ENCODE results near the gene RFX5. TPM values are rescaled to one million over a fixed set of nuclear protein-coding genes. Genes with fewer than 3 reads are reported as not detected.

RFX5 gene
- polyA plus RNA-seq, 2 of the 4 experiments (the other 2 are of a cell fraction), result 55.9 to 60.1 TPM

DNA sequence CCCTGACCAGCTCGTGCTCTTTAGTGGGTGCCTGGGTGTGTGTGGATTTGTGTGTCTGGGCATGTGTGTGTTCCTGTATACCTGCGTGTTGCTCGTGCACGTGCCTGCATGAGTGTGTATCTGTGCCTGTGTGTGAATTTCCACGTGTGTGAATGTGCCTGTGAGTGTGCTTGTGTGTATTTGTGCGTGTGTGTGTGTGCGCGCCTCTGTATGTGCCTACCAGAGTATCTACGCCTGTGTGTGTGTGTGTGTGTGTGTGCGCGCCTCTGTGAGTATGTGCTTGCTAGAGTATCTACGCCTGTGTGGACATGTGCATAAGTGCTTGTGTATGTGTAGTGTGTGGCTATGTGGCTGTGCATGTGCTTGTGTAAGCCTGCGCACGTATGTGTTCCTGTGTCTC, 26.1 kb upstream of the RFX5 start:
- no peak overlapping the region for H3K4me3 ChIP-seq
- WGBS (ENCODE audit: missing lambda C conversion rate), result 92% methylated on average over 14 of the region's 14 CpGs
- no peak for FAIRE-seq
- CTCF ChIA-PET, result interaction anchor here (1.3 to 1.8 kb wide), 4 partner anchors 23 to 463 kb away, joined by 3 to 10 read pairs (median 4); no protein-coding TSS in a partner anchor
- ATAC-seq, result no peak
- H3K27ac ChIP-seq, result 0 out of 6 replicates have a peak overlapping the region, but pooled peaks of 1 of the 2 experiments have one; percentile 78
- H3K4me1 ChIP-seq, result peaks cover 37% of the 10 kb centered on the region
- TF ChIP-seq POLR2AphosphoS2 (conservative IDR thresholded peaks at IDR 0.05; ENCODE audit: low read length) (no peak), PHF8 (IDR thresholded peaks at IDR 0.05; ENCODE audit: borderline replicate concordance, low read depth) (no peak), CBX2 (IDR thresholded peaks at IDR 0.05; ENCODE audit: borderline replicate concordance, low read depth) (no peak), HOXB5 (CRISPR knock-in tag; IDR thresholded peaks at IDR 0.05) (no peak)
- TF ChIP-seq, protein P1, sequence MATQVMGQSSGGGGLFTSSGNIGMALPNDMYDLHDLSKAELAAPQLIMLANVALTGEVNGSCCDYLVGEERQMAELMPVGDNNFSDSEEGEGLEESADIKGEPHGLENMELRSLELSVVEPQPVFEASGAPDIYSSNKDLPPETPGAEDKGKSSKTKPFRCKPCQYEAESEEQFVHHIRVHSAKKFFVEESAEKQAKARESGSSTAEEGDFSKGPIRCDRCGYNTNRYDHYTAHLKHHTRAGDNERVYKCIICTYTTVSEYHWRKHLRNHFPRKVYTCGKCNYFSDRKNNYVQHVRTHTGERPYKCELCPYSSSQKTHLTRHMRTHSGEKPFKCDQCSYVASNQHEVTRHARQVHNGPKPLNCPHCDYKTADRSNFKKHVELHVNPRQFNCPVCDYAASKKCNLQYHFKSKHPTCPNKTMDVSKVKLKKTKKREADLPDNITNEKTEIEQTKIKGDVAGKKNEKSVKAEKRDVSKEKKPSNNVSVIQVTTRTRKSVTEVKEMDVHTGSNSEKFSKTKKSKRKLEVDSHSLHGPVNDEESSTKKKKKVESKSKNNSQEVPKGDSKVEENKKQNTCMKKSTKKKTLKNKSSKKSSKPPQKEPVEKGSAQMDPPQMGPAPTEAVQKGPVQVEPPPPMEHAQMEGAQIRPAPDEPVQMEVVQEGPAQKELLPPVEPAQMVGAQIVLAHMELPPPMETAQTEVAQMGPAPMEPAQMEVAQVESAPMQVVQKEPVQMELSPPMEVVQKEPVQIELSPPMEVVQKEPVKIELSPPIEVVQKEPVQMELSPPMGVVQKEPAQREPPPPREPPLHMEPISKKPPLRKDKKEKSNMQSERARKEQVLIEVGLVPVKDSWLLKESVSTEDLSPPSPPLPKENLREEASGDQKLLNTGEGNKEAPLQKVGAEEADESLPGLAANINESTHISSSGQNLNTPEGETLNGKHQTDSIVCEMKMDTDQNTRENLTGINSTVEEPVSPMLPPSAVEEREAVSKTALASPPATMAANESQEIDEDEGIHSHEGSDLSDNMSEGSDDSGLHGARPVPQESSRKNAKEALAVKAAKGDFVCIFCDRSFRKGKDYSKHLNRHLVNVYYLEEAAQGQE (IDR thresholded peaks at IDR 0.05), result no peak
- POLR2A ChIA-PET, result no interaction called here
- H3K9me3 ChIP-seq, result no peaks in the 10 kb centered on the region
- no peak for DNase-seq (ENCODE audit: low read depth in 1 of 2, low spot score in 1 of 2)
- H3K4me2 ChIP-seq, result peak overlapping the region; percentile 88; the same call in 2 of the 3 replicates

- Histone ChIP-seq H3K27ac (peak within 1 kb of the TSS; percentile 64 to 78), H3K4me2 (peak within 1 kb of the TSS; percentile 88), H3K4me3 (peak within 1 kb of the TSS; percentile 32), H3K9me3 (no peaks in the 10 kb centered on the region), H3K4me1 (peaks cover 37% of the 10 kb centered on the region)
- peak; percentile 51 for TF ChIP-seq POLR2A (IDR thresholded peaks at IDR 0.05; ENCODE audit: low read length)
- TF ChIP-seq KDM5A (IDR thresholded peaks at IDR 0.05), result no peak
- TF ChIP-seq JUN (IDR thresholded peaks at IDR 0.05), result 0 out of 5 replicates have a peak, but pooled peaks of 1 of the 2 experiments have one; percentile 29
- no peak for TF ChIP-seq TFCP2L1 (CRISPR knock-in tag; IDR thresholded peaks at IDR 0.05)
- TF ChIP-seq MAZ (IDR thresholded peaks at IDR 0.05; ENCODE audit: borderline replicate concordance, low read depth, low read length), result 0 out of 2 replicates have a peak, but pooled peaks have one; percentile 24
- DNase-seq (ENCODE audit: low read depth in 1 of 2, low spot score in 1 of 2) (peak; percentile 48 to 68), FAIRE-seq (no peak), ATAC-seq (peak; percentile 60 to 79)
- ChIA-PET CTCF (interaction anchor here (0.6 to 1.8 kb wide), 8 partner anchors 14 to 464 kb away, joined by 3 to 10 read pairs (median 3); no protein-coding TSS in a partner anchor), POLR2A (interaction anchor here (0.7 to 1.2 kb wide), 2 partner anchors 27 to 132 kb away, joined by 4 read pairs; partner anchors contain the start of gene PSMB4)
- 21% methylated on average over 10 of the region's 11 CpGs for WGBS (ENCODE audit: missing lambda C conversion rate)
Measured at GRCh38 chr1:151372058-151372934, 25.2 kb upstream of the RFX5 start, which contains the start of gene SELENBP1. SELENBP1 (minus strand) TSS chr1:151372705; CDS start chr1:151372641, 64 bp downstream.

DNA sequence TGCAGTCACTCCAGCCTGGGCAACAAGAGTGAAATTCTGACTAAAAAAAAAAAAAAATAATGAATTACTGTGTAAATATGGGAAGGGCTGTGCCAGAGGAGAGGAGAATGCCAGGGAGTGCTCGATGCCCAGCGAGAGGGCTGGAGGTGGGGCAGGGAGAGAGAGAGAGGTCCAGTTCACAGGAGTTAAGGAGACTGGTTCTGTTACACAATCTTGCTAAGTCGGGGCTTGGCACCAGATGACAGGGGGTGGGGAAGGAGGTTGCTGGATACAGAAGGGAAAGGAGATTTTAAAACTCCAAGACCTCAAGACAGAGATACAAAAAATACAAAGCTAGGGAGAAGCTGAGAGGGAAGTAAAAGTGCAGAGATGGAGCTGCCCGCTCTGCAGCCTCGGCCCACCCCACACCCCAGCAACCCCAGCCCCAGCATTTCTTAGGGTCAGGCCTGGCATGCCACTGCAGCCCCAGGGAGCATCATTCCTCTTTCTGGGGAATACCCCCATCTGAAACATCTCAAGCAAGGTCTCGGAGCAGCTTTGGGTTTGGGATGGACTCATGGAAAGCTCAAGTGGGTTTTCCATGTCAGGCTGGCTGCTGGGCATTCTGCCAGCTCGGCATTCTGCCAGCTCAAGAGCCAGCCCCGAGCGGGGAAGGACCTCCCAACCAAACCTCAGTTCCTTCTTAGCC, 24.5 kb upstream of the RFX5 start:
- Histone ChIP-seq H3K4me3 (peak overlapping the region; percentile 32; the same call in 2 of the 3 replicates), H3K9me3 (no peaks in the 10 kb centered on the region), H3K4me2 (peak overlapping the region; percentile 88), H3K27ac (peak overlapping the region; percentile 64 to 78), H3K4me1 (peaks cover 37% of the 10 kb centered on the region)
- peak; percentile 53 to 57; a peak in 5 of 6 replicates for ATAC-seq
- no peak for FAIRE-seq
- TF ChIP-seq CEBPB (IDR thresholded peaks at IDR 0.05), result peak; percentile 53 to 75; a peak in 3 of 4 replicates
- TF ChIP-seq MAFK (IDR thresholded peaks at IDR 0.05; ENCODE audit: partially characterized antibody), result no peak
- 27% methylated on average over 9 of the region's 9 CpGs for WGBS (ENCODE audit: missing lambda C conversion rate)
- ChIA-PET CTCF (interaction anchor here (0.7 to 1.8 kb wide), 8 partner anchors 14 to 465 kb away, joined by 3 to 10 read pairs (median 3); no protein-coding TSS in a partner anchor), POLR2A (interaction anchor here (0.7 to 1.2 kb wide), 2 partner anchors 28 to 133 kb away, joined by 4 read pairs; partner anchors contain the start of gene PSMB4)
- peak in 1 of 2 experiments; percentile 49 for DNase-seq (ENCODE audit: low read depth in 1 of 2, low spot score in 1 of 2)
